HEK293T (cell line): ENCODE data around the gene CERS2.

ENCODE experiments used
- BHLHE40 ChIP-seq: fragments of 450-650 bp; IDR thresholded peaks from 2 replicates; pipeline ENCODE4 v1.6.1; 2016; ENCODE audit warnings: mild to moderate bottlenecking, moderate library complexity, borderline replicate concordance
- FOXA1 ChIP-seq: fragments of 450-650 bp; IDR thresholded peaks from 2 replicates; pipeline ENCODE4 v1.6.1; 2016; ENCODE audit warnings: mild to moderate bottlenecking

GRCh38 chr1:150963321-150964163 is 11.1 kb downstream of the CERS2 start:
- no peak for TF ChIP-seq FOXA1
- TF ChIP-seq BHLHE40, result no peak
